ENCODE results near the gene SLCO2A1.

GRCh38 chr3:134044459-134044858, 14.7 kb upstream of the SLCO2A1 start:
- TF ChIP-seq EZH2 (IDR thresholded peaks at IDR 0.05) = no peak
- no peak for TF ChIP-seq POLR2AphosphoS5 (IDR thresholded peaks at IDR 0.05; ENCODE audit: borderline replicate concordance, low read depth, low read length)

Measured in SK-N-MC (cell line).